HG03064 (cell line): ENCODE measurements around the gene CTSH.

Source experiments
- ATAC-seq: cut with Tn5 transposase; IDR thresholded peaks from one replicate; pipeline ENCODE4 v1.9.1; 2021; ENCODE audit warnings: low read depth; ENCODE audit not compliant: unreplicated experiment

The CTSH gene

DNA sequence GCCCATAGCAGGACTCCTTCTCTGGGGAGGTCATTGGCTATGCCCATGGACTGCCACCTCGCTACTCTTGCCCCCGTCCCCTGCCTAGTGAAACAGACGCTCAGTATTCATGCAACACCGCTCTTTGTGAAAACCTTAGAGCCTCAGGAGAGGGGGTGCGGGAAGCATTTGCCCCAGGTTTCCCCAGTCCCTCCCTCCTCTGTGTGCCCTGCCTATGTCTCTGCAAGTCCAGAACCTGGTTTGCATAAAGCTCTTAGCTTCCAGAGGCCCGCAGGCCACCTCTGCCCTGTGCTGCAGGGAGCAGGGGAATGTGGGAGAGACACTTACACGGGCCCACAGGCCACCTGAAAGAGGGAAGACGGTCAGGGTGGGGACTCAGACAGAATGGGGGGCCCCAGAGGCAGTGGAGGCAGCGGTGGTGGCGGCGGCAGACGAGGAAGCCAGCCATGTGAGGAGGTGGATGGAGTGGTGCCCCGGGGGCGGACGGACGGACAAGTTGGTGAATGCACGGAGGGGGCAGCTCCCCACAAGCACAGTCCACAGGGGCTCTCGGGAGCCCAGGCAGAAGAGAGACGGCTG, 33.8 kb upstream of the CTSH start:
- no peak for ATAC-seq

GRCh38 chr15:78977591-78978347, 32.9 kb upstream of the CTSH start:
- peak; percentile 18 for ATAC-seq

GRCh38 chr15:78977091-78977571, 32.3 kb upstream of the CTSH start:
- ATAC-seq: peak; percentile 48

- peak; percentile 23 for ATAC-seq
These were observed 31.8 kb upstream of the CTSH start for GRCh38 chr15:78976691-78977090.

DNA sequence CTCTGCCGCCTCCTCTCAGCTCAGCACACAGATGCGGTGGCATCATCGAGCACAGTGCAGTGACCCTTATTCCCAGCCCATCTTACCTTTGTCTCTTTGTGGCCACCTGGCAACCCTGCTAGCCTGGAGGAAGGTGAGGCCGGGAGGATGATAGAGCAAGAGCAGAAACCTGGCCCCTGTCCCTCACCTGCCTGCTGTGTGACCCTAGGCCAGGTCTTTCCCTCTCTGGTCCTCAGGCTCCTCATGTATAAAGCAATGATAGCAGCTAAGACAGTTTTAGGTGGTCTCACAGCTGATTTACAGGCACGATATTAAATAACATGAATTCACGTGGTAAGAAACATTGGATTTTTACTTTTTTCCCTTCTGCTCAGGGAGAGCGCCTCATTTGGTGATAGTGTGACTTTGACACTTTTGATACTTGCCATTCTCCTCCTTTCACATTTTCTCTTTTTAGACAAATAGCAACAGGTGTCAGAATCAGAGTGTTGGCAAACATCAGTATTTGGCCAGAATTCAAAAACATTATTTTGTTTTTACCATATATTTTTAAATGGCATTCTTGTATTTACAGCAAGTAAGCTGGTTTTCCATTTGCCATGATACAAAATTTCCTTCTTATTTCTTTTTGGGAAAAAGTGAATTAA, 29.5 kb upstream of the CTSH start:
- no peak for ATAC-seq

DNA sequence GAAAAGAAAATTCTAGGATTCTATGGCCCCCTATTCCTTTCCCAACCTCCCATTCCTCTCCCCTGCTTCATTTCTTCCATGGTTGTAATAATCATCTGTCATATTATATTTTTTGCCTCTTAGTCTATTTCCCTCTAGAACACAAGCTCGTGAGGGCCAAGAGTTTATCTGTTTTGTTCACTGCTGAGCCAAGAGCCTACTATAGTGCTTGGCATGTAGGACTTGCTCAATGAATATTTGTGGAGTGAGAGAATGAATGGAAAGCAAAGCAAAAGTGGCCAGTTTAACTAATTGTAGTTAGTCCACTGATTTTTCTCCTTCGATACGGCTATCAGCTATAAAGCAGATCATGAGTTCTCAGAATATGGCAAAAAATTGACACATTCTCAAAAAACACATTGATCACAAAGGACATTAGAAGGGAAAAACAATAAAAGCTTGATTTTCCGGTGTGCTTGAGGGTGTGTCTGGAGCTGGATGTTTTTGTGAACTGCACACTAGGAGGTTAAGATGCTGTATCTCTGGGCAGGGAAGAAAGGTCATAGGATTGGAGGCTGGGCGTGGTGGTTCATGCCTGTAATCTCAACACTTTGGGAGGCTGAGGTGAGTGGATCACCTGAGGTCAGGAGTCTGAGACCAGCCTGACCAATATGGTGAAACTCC, 25.0 kb upstream of the CTSH start:
- ATAC-seq: no peak

DNA sequence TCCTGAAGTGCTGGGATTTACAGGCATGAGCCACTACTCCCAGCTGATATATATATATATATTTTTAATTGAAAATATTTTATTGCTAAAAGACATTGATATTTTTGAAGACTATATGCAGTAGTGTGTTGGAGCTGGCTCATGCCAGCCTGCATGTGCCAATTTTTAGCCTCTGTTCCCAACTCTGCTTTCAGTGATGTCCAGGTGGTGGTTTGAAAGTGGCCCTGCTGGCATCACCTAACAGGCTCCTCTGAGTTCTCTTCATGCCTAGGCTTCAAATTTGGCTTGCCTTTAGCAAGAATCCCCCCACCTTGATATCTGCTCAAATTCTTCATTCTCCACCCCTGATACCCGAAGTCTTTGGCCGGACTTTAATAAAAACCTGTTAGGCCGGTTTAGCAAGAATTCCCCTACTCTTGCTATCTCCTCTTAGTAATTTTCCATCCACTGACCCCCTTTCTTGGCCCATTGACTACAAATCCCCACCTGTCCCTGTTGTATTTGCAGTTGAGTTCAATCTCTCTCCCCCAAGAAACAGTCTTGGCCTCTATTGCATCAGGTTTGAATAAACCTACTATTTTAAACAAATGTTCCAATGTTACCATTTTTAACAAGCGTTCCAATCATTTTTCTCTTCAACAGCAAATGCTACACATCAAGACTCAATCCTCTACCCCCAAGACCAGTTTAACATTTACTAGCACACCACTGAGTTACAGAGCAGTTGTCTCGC, 23.9 kb upstream of the CTSH start:
- ATAC-seq: no peak

DNA sequence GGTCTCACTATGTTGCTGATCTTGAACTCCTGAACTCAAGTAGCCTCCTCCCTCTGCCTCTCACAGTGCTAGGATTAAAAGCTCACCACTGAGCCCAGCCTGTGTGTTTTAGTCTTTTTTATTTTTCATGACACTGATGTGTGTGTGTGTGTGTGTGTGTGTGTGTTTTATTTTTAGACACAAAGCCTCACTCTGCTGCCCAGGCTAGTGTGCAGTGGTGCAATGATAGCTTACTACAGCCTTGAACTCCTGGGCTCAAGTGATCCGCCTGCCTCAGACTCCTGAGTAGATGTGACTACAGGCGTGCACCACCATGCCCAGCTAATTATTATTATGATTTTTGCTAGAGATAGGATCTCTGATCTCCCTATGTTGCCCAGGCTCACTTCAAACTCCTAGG, 23.3 kb upstream of the CTSH start:
- ATAC-seq: no peak

- ATAC-seq: no peak
These were observed 15.5 kb upstream of the CTSH start for GRCh38 chr15:78960308-78960707.

DNA sequence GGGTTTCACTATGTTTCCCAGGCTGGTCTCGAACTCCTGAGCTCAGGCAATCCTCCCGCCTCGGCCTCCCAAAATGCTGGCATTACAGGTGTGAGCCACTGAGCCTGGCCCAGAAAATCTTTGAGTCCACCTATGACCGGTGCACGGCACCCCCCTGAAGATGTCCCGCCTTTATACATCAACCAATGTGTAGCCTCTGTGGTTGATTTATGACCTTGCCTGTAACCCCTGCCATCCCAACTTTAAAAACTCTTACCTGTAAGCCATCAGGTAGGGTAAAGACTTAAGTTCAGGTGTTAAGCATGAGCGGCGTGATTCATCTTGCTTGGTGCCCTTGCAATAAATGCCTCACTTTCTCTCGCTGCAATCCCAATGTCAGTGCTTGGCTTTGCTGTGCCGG, 14.5 kb upstream of the CTSH start:
- ATAC-seq: no peak

DNA sequence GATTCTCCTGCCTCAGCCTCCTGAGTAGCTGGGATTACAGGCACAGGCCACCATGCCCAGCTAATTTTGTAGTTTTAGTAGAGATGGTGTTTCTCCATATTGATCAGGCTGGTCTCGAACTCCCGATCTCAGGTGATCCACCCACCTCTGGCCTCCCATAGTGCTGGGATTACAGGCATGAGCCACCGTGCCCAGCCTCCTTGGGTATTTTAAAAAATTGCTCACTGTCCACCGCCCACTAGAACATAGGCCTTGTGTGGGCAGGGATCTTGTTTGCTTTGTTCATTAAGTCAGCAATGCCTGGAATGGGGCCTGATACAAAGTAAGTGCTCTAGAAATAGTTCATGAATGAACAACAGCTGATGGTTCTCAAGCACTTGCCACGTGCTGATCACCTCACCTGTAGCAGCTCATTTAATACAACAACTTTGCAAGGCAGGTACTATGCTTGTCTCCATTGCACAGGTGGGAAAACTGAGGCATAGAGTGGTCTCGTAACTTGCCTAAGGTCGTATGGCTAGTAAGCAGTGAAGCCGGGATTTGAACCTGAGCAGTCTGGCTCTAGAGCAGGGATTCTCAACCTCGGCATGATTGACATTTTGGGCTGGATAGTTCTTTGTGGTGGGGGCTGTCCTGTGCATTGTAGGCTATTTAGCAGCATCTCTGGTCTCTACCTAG, 12.7 kb upstream of the CTSH start:
- no peak for ATAC-seq

- ATAC-seq: no peak
These were observed 12.1 kb upstream of the CTSH start for GRCh38 chr15:78956937-78957336.

DNA sequence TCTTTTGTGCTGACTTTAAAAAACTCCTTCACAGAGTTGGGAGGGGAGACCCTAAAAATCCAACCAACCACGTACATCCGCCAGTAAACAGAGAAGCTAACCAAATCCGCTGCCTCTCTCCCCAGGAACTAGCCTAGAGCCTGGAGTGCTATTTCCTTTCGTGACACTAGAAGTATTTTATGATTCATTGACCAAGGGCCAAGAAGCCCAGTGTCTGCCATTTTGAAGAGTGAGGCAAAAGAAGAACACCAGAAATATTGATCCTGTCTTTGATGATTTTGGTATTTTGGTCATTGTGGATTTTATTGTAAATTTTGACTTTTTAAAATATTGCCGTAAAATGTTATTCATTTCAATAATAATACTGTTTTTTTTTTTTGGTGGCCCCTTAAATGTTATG, 10.5 kb upstream of the CTSH start:
- no peak for ATAC-seq

- ATAC-seq: no peak
These were observed 7.0 kb upstream of the CTSH start for GRCh38 chr15:78951841-78952238.

DNA sequence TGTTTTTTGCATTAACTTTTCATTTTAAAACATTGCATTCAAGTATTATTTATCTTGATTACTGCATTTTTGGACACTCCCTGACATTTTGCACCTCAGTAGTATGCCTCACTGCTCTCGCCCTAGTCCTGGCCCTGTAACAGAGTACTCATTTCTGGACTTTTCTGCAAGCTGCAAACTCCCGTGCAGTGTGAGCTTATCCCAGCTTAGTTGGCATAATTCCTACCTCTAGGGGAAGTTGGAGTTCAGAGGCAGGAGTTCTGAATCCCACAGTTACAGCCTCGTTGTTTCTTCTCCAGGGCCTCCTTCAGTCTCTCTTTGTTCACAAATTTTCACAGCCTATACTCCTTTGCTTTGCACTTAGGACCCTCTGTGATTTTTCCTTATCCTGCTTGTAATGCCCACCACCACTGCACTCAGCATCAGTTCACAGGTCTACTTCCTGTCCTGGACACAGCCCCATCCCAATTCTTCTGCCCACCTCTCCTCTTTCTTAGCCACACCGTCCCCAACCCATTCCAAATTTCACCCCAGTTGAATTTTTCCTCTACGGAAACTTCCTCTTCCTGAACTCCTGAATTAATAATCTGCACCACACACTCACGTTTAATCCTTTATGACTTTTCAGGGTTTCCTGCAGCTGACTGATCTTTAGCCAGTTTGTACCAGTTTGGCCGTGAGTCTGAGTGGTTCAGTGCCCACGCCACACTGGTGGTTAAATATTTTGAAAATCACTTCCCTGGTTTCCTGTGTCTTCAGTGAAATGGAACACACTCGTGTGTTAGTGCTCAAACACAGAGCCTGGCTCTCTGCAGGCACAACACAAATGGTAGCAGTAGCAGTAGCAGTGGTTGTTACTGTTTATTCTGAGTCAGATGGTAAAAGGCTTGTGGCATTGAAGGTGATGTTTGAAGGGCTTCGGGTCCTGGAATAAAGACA, 6.3 kb upstream of the CTSH start:
- no peak for ATAC-seq

DNA sequence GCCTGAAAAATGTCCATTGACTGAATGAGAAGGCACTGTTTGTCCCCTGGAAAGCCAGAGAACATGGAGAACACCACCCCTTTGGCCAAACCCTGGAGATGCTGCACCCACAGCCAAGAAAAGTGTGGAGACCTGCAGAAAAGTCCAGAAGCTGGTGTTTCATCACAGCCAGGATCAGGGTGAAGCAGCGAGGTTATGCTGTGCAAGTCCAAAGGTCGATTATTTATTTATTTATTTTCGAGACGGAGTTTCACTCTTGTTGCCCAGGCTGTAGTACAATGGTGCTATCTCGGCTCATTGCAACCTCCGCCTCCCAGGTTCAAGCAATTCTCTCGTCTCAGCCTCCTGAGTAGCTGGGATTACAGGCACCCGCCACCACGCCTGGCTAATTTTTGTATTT, 5.5 kb upstream of the CTSH start:
- no peak for ATAC-seq

GRCh38 chr15:78949461-78949860, 4.6 kb upstream of the CTSH start:
- no peak for ATAC-seq

DNA sequence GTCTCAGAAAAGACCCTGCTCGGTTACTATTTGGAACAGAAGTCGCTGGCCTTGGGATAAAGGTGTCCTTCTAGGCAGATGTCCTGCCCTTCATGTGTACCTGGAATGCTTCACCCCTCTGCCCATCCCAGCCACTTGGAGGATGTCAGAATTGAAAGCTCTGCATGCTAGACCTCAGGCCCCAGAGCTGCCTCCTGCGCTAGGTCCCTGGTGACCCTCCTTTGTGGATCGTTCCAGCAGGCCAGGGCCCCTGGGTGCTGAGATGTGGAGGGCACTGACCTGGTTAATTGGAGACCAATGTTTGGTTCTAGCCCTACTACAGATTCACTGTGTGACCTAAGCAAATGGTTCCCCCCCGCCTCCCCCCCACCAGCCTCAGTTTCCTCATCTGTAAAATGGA, 2.7 kb upstream of the CTSH start:
- ATAC-seq: no peak

DNA sequence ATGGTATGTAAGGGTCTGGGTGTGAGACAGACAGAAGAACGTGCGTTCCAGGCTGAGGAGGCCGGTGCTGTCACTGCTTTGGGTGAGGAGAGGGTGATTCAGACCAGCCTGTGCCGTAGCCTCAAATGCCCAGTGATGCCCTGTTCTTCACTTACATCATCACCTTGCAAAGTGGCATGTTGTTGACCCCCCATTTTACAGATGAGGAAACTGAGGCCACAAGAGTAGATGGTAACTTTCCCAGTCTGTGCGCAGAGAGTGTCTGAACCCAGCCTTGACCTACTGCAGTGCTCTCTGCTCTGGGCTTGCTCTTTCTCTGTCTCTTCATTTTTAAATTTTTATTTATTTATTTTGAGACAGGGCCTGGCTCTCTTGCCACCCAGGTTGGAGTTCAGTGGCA, 1.6 kb upstream of the CTSH start:
- ATAC-seq: no peak
